ENCODE data around the gene GRK2.

- no peak for TF ChIP-seq EZH2 (IDR thresholded peaks at IDR 0.05; ENCODE audit: borderline replicate concordance, insufficient read depth, low read depth, low read length, poor library complexity, severe bottlenecking)
- TF ChIP-seq, protein P1, sequence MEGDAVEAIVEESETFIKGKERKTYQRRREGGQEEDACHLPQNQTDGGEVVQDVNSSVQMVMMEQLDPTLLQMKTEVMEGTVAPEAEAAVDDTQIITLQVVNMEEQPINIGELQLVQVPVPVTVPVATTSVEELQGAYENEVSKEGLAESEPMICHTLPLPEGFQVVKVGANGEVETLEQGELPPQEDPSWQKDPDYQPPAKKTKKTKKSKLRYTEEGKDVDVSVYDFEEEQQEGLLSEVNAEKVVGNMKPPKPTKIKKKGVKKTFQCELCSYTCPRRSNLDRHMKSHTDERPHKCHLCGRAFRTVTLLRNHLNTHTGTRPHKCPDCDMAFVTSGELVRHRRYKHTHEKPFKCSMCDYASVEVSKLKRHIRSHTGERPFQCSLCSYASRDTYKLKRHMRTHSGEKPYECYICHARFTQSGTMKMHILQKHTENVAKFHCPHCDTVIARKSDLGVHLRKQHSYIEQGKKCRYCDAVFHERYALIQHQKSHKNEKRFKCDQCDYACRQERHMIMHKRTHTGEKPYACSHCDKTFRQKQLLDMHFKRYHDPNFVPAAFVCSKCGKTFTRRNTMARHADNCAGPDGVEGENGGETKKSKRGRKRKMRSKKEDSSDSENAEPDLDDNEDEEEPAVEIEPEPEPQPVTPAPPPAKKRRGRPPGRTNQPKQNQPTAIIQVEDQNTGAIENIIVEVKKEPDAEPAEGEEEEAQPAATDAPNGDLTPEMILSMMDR (IDR thresholded peaks at IDR 0.05), result no peak
Observed at GRCh38 chr11:67299471-67300191, 33.4 kb downstream of the GRK2 start.

All from B cell (primary cell).